B cell (primary cell): Measurements from ENCODE around the gene FUCA1. TPM values are rescaled to one million over a fixed set of nuclear protein-coding genes. Genes with fewer than 3 reads are reported as not detected.

Experiments used
- ATAC-seq: fragments of 200-7000 bp; cut with Tn5 transposase; one replicate; pipeline ENCODE4 v1.10.0; 2021; ENCODE audit warnings: low read depth, mild to moderate bottlenecking, moderate number of reproducible peaks, moderate library complexity
- CTCF ChIA-PET: fragments of 350-600 bp; sonication (Branson Sonifier 250); formaldehyde crosslinking; loops from one replicate; lab custom pipeline; 2021; ENCODE audit warnings: antibody characterized with exemption, inconsistent platforms; lab: Charles Lee
- POLR2A ChIA-PET: fragments of 350-600 bp; sonication (Branson Sonifier 250); formaldehyde crosslinking; loops from one replicate; lab custom pipeline; 2021; ENCODE audit warnings: antibody characterized with exemption; lab: Charles Lee
- DNase-seq: peaks from one replicate; pipeline ENCODE4 v3.0.0; 2013
- H2AFZ ChIP-seq: 2 replicates; pipeline ENCODE4 v1.6.1; 2012; ENCODE audit warnings: mild to moderate bottlenecking, low read depth, low read length; ENCODE audit not compliant: insufficient read depth, poor library complexity, severe bottlenecking
- H3K27ac ChIP-seq, 2 donors: 1 replicate in 1 of 2; 2 replicates in 1 of 2; pipeline ENCODE4 v1.5.1; 2012 to 2013; ENCODE audit warnings: low read length in 2 of 2, mild to moderate bottlenecking in 2 of 2, moderate library complexity in 1 of 2
- H3K27me3 ChIP-seq, 4 experiments: fragments of 200-600 bp in 1 of 4; sonication (generic) in 1 of 4; replicated peaks in 1 of 4; 1 replicate in 2 of 4; 2 replicates in 2 of 4; pipeline versions ENCODE4 v1.6.1 to v1.7.0; 2013 to 2016; ENCODE audit warnings: low read length in 3 of 4, mild to moderate bottlenecking in 2 of 4, mixed read lengths in 1 of 4, moderate library complexity in 1 of 4; ENCODE audit not compliant: insufficient read depth in 4 of 4, control insufficient read depth in 3 of 4; ENCODE audit errors: control extremely low read depth in 1 of 4
- H3K36me3 ChIP-seq, 2 experiments: replicated peaks in 1 of 2; 1 replicate in 1 of 2; 2 replicates in 1 of 2; pipeline versions ENCODE4 v1.6.1 to v1.7.1; 2013; ENCODE audit warnings: low read length in 1 of 2; ENCODE audit not compliant: insufficient read depth in 2 of 2, control insufficient read depth in 1 of 2; ENCODE audit errors: control extremely low read depth in 1 of 2, extremely low read depth in 1 of 2
- H3K4me1 ChIP-seq, 2 donors: fragments of 200-600 bp in 1 of 2; sonication (generic) in 1 of 2; 1 replicate in 1 of 2; 2 replicates in 1 of 2; pipeline versions ENCODE4 v1.5.1 to v1.6.1; 2013 to 2017; ENCODE audit warnings: low read length in 2 of 2; ENCODE audit not compliant: control insufficient read depth in 2 of 2, insufficient read depth in 2 of 2
- H3K4me2 ChIP-seq: replicated peaks from 2 replicates; pipeline ENCODE3; 2012; ENCODE audit warnings: mild to moderate bottlenecking, low read depth, low read length; ENCODE audit not compliant: poor library complexity, severe bottlenecking
- H3K4me3 ChIP-seq, 5 experiments: fragments of 200-600 bp in 1 of 5; sonication (generic) in 1 of 5; 1 replicate in 3 of 5; 2 replicates in 2 of 5; pipeline versions ENCODE4 v1.5.1 to v1.7.0; 2011 to 2016; ENCODE audit warnings: low read length in 4 of 5, mild to moderate bottlenecking in 4 of 5, low read depth in 2 of 5, control low read depth in 1 of 5, moderate library complexity in 1 of 5; ENCODE audit not compliant: insufficient read depth in 1 of 5; ENCODE audit errors: control extremely low read depth in 1 of 5, extremely low read depth in 1 of 5
- H3K79me2 ChIP-seq: fragments of 200-600 bp; sonication (generic); one replicate; pipeline ENCODE4 v1.6.0; 2016; ENCODE audit warnings: low read length; ENCODE audit not compliant: control insufficient read depth, insufficient read depth
- H3K9ac ChIP-seq: fragments of 200-600 bp; sonication (generic); 2 replicates; pipeline ENCODE4 v1.6.1; 2017; ENCODE audit warnings: mild to moderate bottlenecking, low read length, moderate library complexity
- H3K9me3 ChIP-seq, 3 donors: one replicate each; pipeline versions ENCODE4 v1.6.1 to v1.7.1; 2013; ENCODE audit warnings: low read length in 2 of 3; ENCODE audit not compliant: control insufficient read depth in 2 of 3, insufficient read depth in 1 of 3; ENCODE audit errors: control extremely low read depth in 1 of 3
- H4K20me1 ChIP-seq: 2 replicates; pipeline ENCODE4 v1.6.0; 2012; ENCODE audit warnings: mild to moderate bottlenecking, low read length; ENCODE audit not compliant: insufficient read depth, control insufficient read depth, poor library complexity, severe bottlenecking
- H3K27ac Mint-ChIP-seq: one replicate; pipeline ENCODE4 v1.8.0; 2021; ENCODE audit warnings: mixed read lengths
- H3K27me3 Mint-ChIP-seq: one replicate; pipeline ENCODE4 v1.8.0; 2021; ENCODE audit warnings: mixed read lengths
- H3K4me1 Mint-ChIP-seq: one replicate; pipeline ENCODE4 v1.8.0; 2021; ENCODE audit warnings: mixed read lengths
- H3K4me3 Mint-ChIP-seq: one replicate; pipeline ENCODE4 v1.8.0; 2021; ENCODE audit warnings: mixed read lengths
- H3K9me3 Mint-ChIP-seq: one replicate; pipeline ENCODE4 v1.8.0; 2022; ENCODE audit warnings: mixed read lengths; ENCODE audit not compliant: insufficient read depth
- CTCF ChIP-seq: fragments of 200-600 bp; IDR thresholded peaks from one replicate; pipeline ENCODE4 v1.8.0; 2022; ENCODE audit warnings: antibody characterized with exemption, mild to moderate bottlenecking
- EZH2 ChIP-seq: IDR thresholded peaks from 2 replicates; pipeline ENCODE4 v1.6.1; 2012; ENCODE audit warnings: borderline replicate concordance, low read depth, mild to moderate bottlenecking, moderate library complexity, low read length; ENCODE audit not compliant: insufficient read depth, poor library complexity, severe bottlenecking
- WGBS: methylation state at CpG from one replicate; pipeline ENCODE4 v1.1.5; 2013; ENCODE audit warnings: missing lambda C conversion rate; ENCODE audit not compliant: insufficient coverage; 5-methylcytosine and 5-hydroxymethylcytosine counted together
- intact Hi-C: fragments of 100-400 bp; cut with micrococcal nuclease; formaldehyde crosslinking; loops from one replicate; pipeline ENCODE4 v1.10.0; 2022
- polyA plus RNA-seq: library from polyadenylated mRNA; depleted of rRNA; stranded (reverse); fragments of >200 nt; gene quantifications from 2 replicates; pipeline ENCODE4 v1.2.3, GENCODE V29; 2012
- total RNA-seq, 2 donors: library from RNA; stranded (reverse); fragments of 120-200 nt in 1 of 2; gene quantifications; 1 replicate in 1 of 2; 2 replicates in 1 of 2; pipeline versions ENCODE4 v1.2.3 to v1.2.4, GENCODE V29; 2013 to 2022

FUCA1 gene
- total and polyA plus RNA-seq, 2 donors (not counting 1 experiment from before 2014, with no cell fraction given) = 8.0 to 19.3 TPM

- intact Hi-C loops = no loop called here
These were observed 70.3 kb downstream of the FUCA1 start for GRCh38 chr1:23797478-23798448.

More at GRCh38 chr1:23797478-23798448, 70.3 kb downstream of the FUCA1 start:
- ChIA-PET POLR2A (interaction anchor here (0.7 kb wide), 1 partner anchor 477 kb away, joined by 3 read pairs; no protein-coding TSS in a partner anchor), CTCF (interaction anchor here (0.6 to 3.3 kb wide), 4 partner anchors 11 to 161 kb away, joined by 3 to 28 read pairs (median 4); no protein-coding TSS in a partner anchor)
- H3K4me3 ChIP-seq = no peak overlapping the region
- H3K27me3 ChIP-seq = no peaks in the 10 kb centered on the region
- no peak overlapping the region for H3K9ac ChIP-seq
- no peaks in the 10 kb centered on the region for H3K9me3 Mint-ChIP-seq
- peaks cover 15 to 20% of the 10 kb centered on the region in 2 donors for H3K4me1 ChIP-seq
- no peak overlapping the region for H3K27ac ChIP-seq
- H3K4me2 ChIP-seq = no peak overlapping the region
- peaks cover 4% of the 10 kb centered on the region for H3K79me2 ChIP-seq
- H3K36me3 ChIP-seq = peaks cover 2 to 21% of the 10 kb centered on the region in 2 experiments
- 94% methylated on average over 15 of the region's 20 CpGs for WGBS
- H3K4me3 Mint-ChIP-seq = no peak overlapping the region
- TF ChIP-seq EZH2 (no peak), CTCF (no peak)
- ATAC-seq (no peak), DNase-seq (no peak)
- H3K9me3 ChIP-seq = peaks cover 0 to 3% (median 0%) of the 10 kb centered on the region in 3 donors
- H2AFZ ChIP-seq = no peak overlapping the region
- H3K27ac Mint-ChIP-seq = peak overlapping the region; percentile 7
- peaks cover 20% of the 10 kb centered on the region for H3K4me1 Mint-ChIP-seq
- no peaks in the 10 kb centered on the region for H4K20me1 ChIP-seq
- H3K27me3 Mint-ChIP-seq = no peaks in the 10 kb centered on the region
